ENCODE measurements around the gene VAMP5. TPM values are rescaled to one million over a fixed set of nuclear protein-coding genes. Genes with fewer than 3 reads are reported as not detected.

VAMP5 gene
- total and polyA plus RNA-seq, 9 of the 15 experiments (the other 6 are each of a cell fraction or from before 2014, with no cell fraction given): 0.54 to 1.9 (median 1.5) TPM; not detected in 2

- TF ChIP-seq RBFOX2 (IDR thresholded peaks at IDR 0.05; ENCODE audit: low read depth, low read length) (peak; percentile 91), CBX5 (IDR thresholded peaks at IDR 0.05; ENCODE audit: borderline replicate concordance, low read depth) (no peak), MAZ (CRISPR knock-in tag; conservative IDR thresholded peaks at IDR 0.05 in 1 of 2, IDR thresholded peaks at IDR 0.05 in 1 of 2) (peak; percentile 58 to 65), MECOM (CRISPR knock-in tag; IDR thresholded peaks at IDR 0.05) (no peak), BRD4 (IDR thresholded peaks at IDR 0.05) (no peak), ZNF589 (CRISPR knock-in tag; IDR thresholded peaks at IDR 0.05; ENCODE audit: low read depth) (no peak), ERF (CRISPR knock-in tag; IDR thresholded peaks at IDR 0.05) (0 out of 2 replicates have a peak, but pooled peaks have one; percentile 65), ILF3 (IDR thresholded peaks at IDR 0.05; ENCODE audit: borderline replicate concordance) (no peak), ARID2 (IDR thresholded peaks at IDR 0.05) (no peak), HNRNPH1 (optimal IDR thresholded peaks at IDR 0.05; ENCODE audit: low read depth, low read length) (no peak), IRF1 (CRISPR knock-in tag; IDR thresholded peaks at IDR 0.05; ENCODE audit: borderline replicate concordance) (no peak), SRSF1 (IDR thresholded peaks at IDR 0.05; ENCODE audit: low read depth, low read length) (no peak), BHLHE40 (IDR thresholded peaks at IDR 0.05; ENCODE audit: low read length) (peak; percentile 64), NCOR1 (IDR thresholded peaks at IDR 0.05) (no peak), PHB (CRISPR knock-in tag; IDR thresholded peaks at IDR 0.05) (0 out of 2 replicates have a peak, but pooled peaks have one; percentile 53), NRF1 (conservative IDR thresholded peaks at IDR 0.05 in 1 of 2, IDR thresholded peaks at IDR 0.05 in 1 of 2) (peak; percentile 52 to 64), OTX1 (CRISPR knock-in tag; IDR thresholded peaks at IDR 0.05) (no peak), ATF2 (CRISPR knock-in tag; IDR thresholded peaks at IDR 0.05) (no peak), AFF1 (IDR thresholded peaks at IDR 0.05; ENCODE audit: low read depth in 1 of 2, partially characterized antibody in 2 of 2) (peak in 1 of 2 experiments; percentile 23), MLLT1 (IDR thresholded peaks at IDR 0.05) (peak; percentile 44 to 71; a peak in 2 of 4 replicates)
Observed at GRCh38 chr2:85595301-85596025, 11.2 kb downstream of the VAMP5 start, which contains the start of gene RNF181 (continued).

Measured in K562 (cell line).